ENCODE results near the gene ATE1. TPM values are rescaled to one million over a fixed set of nuclear protein-coding genes. Genes with fewer than 3 reads are reported as not detected.
"Not testable (repeated sequence)": the region's sequence is repeated elsewhere in the genome, so short reads cannot be mapped to it uniquely, and the experiment has no call there.

ATE1 gene
- total RNA-seq, 1 donor from 2014 or later, result 73.3 TPM

DNA sequence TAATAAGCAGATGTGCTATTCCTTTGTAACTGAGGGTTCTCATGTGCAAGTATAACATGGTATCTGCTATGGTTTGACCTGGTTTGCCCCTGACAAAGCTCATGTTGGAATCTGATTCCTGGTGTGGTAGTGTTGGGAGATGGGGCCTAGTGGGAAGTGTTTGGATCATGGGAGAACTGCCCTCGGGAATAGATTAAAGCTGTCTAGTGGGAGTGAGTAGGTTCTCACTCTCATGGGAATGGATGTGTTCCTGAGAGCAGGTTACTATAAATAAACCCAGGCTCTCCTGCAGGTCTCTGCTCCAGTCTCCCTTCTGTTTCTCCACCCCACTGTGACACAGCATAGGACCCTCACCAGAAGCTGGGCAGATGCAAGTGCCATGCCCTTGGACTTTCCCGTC is 97.7 kb downstream of the ATE1 start:
- DNase-seq, result no peak

DNA sequence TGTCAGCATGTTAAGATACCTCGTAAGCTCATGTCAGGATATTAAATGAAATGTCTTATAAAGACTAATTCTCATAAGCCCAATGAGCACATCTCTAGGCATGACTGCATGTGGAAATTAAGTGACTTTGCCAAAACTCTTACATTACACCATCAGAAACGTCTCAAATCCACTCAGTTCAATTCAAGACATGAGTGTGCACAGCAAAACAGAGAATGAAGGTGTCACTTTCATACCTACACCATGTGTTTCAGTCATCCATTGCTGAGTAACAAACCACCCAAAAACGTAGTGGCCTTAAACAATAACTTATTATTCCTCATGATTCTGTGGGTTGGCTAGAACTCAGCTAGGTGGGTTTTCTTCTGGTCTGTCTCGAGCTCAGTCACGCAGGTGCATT is 99.8 kb downstream of the ATE1 start:
- DNase-seq, result no peak

DNA sequence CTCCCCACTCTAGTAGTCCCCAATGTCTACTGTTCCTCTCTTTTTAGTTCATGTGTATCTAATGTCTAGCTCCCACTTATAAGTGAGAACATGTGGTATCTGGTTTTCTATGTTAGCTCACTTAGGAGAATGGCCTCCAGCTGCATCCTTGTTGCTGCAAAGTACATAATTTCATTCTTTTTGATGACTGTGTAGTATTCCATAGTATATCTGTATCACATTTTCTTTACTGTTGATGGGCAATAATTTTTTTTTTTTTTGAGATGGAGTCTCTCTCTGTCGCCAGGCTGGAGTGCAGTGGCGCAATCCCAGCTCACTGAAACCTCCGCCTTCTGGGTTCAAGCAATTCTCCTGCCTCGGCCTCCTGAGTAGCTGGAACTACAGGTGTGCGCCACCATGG is 101.1 kb downstream of the ATE1 start:
- DNase-seq, result not testable (repeated sequence)

DNA sequence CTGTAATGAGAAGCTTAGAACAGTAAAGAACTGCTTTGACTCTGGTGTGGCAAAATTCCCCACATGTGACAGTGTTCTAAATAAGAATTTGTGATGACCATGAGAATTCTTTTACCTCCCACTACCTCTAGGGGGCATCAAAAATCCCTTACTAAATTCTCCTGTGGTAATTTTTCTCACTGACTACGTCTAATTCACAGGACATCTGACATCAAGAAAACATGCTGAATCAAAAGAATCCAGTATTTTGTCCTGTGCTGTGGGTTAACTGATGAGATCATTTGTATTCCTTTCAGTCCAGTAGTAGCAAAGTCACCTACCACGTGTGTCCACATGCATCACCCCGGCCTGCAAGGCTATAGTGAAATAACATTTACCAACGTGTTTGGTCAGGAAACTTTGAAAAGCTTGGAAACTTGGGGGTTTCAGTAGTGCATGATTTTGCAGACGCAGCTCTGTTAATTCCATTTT is 103.8 kb downstream of the ATE1 start:
- no peak for DNase-seq

DNA sequence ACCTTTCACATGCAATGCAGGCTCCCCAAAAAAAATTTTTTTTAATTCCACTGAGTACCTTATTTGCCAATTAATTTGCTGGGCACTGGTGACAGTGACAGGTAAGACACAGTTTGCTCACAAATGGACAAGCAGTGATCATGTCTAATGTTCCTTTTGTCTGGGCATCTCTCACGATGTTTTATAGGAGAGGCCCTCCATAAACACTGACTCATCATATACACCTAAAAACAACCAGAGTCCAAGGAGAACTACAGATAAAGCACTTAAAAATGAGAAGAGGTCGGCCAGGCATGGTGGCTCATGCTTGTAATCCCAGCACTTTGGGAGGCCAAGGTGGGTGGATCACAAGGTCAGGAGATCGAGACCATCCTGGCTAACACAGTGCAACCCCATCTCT is 105.1 kb downstream of the ATE1 start:
- no peak for DNase-seq

DNA sequence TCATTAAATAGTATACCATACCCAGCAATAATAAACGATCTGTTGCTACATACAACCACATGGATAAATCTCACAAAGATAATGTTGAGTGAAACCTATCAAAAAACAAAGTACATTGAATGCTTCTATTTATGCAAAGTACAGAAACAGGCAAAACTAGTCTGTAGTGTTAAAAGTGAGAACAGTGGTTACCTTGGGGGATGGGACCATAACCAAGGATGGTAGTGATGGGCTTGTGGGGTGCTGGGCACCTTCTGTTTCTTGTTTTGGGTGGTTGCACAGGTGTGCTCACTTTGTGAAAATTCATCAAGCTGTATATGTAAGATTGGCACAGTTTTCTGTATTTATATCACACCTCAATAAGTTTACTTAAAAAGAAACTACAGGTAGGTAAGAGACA is 105.7 kb downstream of the ATE1 start:
- DNase-seq, result no peak

DNA sequence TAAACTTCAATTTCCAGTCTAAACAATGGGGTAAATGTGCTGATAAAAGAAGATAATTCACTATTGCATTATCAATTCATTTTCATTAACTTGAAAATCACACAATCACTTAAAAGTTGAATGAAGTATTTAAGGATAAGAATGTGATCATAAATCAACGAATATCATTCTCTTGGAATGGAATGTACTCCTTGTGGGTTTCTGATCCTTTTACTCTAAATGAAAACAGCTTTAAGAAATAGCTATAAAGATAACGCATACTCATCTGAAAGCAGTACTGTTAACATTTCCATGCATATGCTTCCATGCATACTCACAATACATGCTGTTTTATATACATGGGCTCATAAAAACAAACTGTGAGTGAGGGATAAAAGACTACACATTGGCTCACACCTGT is 108.8 kb downstream of the ATE1 start:
- no peak for DNase-seq

DNA sequence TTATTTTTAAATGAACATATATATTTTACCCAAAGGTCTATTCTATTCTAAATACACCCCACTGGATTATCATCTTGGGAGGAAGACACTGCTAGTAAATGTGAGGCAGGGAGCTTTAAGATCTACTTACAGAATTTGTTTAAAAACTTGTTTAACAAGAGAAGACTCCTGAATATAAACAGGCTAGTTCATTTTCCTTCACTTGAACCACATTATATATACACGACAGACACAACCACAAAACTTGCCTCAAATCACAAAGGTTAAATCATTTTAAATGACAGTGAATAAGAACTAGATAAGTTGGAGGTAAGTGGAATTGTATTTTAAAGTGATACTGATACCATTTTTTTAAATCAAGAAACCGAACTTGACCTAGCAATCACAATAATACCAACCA is 109.2 kb downstream of the ATE1 start:
- no peak for DNase-seq

DNA sequence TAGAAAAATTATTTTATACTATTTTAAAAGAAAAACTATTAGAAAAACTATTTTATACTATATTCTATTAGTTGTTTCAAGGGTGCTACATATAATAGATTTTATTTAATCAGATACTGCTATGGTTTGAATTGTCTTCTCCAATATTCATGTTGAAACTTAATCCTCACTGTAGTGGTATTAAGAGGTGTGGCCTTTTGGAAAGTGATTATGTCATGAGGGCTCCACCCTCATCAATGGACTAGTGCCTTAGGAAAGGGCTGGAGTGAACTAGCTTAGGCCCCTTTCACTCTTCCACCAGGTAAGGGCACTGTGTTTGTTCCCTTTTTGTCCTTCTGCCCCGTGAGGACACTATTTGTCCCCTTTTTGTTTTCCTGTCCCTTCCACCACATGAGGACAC is 111.6 kb downstream of the ATE1 start:
- DNase-seq, result no peak

DNA sequence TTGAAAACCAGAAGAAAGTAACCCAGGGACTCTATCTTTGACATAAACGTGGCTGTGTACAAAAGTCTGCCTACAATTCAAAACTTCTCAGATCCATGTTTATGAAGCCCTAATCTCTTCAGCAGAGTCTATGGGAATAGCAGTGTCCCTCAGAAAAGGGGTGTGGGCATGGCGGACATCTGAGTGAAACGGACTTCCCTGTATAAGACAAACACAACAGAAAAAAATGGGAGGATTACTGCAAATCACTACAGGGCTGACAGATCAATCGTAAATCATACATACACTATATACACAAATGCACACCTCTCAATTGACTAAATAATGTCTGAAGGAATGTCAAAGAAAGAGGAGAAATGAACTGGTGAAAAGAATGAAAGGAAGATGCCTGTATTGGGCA is 114.0 kb downstream of the ATE1 start:
- DNase-seq, result no peak

DNA sequence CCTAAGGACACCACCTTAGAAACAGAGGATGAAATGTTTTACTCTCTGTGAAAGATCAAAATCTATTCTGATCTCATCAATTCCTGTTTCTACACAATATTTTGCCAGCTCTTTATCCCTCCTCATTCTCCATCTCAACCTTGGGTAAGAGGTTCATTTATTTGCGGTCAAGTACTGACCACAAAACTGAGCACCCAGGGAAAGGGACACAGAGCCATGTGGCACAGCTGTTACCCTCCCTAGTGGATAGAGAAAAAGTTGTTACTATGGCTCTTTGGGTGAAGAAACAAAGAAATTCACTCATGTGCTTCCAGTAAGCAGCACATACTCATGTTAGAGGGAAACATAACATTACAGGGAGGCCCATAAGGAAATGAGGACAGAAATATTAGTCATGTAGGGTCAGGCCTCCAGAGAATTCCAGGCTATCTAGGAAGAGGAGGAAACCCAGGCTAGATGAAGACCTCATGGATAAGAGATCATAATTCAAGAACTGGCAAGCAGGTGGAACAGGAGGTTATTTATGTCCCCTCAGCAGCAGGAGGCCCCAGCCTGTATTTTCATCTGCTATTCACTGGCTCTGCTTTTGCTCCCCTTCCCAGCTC is 114.5 kb downstream of the ATE1 start:
- DNase-seq, result no peak

DNA sequence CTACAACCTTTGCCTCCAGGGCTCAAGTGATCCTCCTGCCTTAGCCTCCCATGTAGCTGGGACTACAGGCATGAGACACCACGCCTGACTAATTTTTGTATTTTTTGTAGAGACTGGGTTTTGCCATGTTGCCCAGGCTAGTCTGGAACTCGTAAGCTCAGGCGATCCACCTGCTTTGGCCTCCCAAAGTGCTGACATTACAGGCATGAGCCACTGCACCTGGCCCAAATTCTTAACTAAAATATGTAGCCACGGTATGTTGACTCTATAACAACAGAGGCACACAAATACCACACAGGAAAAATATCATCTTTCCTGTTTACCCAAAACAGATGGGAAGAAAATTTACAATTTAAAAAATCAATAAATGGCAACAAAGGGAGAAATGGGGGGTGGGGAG is 115.8 kb downstream of the ATE1 start:
- no peak for DNase-seq

DNA sequence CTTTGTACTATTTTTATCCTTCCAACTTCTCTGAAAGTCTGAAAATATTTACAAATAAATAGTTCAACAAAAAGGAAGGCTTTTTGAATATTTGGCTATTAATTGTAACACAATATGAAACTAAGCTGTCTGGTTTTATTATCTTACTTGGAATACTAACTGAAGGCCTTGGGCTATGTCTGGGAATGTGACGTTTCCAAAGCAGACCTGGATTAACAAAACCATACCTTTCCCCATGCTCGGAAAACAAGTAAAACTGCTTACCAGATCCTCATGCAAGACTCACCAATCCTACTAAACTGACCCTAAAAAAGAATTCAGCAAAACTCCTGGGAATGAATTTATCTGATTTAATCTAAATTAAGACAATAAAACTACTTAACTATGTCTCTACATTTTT is 116.4 kb downstream of the ATE1 start:
- no peak for DNase-seq

DNA sequence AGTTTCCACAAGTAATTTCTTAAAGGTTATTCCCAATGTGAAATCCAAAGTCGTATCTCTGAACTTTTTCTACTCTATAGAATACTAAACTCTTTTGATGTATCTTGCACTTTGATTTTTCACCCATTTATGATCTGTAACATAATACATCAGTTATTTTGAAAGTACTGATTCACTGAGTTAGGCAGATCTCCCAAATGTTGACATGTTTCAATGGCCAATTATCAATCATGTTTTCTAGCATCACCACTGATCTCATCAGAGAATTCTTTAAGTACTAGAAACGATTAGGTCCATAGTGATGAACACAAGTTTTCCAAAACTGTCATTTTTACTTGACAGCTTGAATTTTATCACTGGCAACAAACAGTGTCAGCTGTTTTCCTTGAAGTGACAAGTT is 119.0 kb downstream of the ATE1 start:
- DNase-seq, result no peak

DNA sequence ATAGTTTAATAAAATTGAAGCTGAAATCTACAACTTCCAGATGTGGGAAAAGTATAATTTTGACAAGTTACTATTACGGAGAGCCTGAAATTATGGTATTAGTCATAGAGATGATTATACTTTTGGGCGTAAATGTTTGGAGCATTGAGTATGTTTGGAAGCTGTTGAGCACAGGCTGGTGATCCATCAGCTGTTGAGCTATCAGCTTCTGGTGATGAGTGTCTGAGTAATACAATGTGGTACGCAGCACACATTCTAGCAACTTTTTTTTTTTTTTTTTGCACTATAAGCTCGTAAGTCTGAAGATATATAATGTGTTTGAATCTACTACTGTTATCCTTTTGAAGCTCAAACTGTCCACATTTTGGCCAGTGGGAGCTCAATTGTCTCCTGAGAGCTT is 123.4 kb downstream of the ATE1 start:
- no peak for DNase-seq

DNA sequence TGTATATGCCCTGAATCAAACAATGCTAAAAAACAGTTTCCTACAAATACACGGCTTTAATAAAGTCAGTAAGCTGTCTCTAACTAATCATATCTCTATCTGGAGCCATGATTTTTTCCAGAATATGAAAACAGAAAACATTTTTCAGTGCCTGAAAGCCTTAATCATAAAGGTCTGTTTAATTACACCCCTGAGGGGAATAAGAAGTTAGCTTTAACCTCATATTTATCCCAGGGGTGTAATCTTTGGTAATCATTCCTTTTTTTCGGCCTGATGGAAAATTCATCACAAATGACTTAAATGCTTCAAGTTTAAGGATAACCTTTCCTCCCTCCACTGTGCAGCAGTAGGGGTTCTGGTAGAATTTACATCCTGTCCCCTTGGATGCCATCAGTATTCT is 124.2 kb downstream of the ATE1 start:
- no peak for DNase-seq

DNA sequence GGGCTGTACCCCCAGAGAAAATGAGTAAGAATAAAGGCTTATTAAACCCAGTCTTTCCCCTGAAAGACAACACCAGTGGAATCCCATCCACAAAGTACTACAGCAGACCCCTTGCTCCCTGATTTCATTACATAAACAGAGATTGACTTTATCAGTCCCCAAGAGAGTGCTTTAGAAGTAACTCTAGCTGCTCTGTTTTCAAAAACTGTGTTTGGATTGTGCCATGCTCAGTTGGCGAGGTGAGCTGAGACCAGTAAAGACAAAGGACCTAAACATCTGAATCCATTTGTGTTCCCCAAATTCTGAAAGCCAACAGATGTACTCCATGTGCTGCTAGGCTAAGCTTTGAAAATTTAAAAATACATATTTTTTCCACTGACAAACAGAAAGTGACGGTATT is 127.0 kb downstream of the ATE1 start:
- no peak for DNase-seq

DNA sequence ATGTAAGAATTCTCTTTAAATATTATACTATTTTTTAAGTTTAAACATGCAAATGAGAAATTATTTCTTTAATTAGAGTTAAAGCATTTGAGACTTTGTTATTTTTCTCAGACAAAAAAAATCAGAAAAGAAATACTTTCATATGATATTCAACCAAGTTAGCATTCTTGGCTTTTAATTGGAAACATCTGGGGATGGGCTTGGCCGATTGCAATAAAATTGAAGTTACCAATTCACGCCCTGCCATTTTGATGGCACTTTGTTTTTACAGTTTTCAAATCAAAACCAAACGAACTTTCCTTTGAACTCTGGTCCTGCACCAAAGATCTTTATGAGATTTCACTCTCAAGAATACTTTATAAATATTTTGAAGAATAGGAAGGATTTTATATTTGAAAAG is 127.7 kb downstream of the ATE1 start:
- DNase-seq, result no peak

DNA sequence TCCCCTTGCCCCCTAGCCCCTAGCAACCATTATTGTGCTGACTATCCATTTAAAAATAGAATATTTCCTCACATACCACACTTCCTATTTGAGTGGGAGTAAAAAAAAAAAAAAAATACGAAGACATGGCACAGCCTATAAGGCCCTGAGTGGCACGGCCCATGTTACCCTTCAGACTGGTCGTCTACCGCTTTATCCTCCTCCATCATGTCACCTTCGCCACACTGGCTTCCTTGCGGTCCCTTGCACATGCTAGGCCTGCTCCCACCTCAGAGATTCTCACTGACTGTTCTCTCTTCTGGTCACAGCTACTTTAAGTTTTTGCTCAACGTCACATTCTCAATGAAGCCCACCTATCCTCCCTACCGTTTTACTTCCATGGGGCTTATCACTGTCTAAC is 130.3 kb downstream of the ATE1 start:
- no peak for DNase-seq

DNA sequence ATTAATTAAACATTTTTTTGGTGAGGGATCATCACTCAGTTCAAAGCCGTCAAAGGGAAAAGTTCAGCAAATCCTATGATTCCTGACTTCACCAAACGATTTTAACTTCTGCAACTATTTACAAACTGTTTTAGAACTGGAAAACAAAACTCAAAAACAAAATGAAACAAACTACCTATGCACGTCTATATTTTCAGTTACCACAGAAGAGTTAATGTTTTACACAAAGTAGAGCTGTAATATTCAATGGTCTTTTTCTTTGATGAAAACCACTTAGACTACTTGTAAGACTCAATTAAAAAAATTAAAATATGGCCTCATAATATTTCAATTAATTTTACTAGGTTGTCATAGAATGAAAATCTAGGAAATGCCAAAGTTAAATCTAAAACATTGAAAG is 131.5 kb downstream of the ATE1 start:
- DNase-seq, result no peak

DNA sequence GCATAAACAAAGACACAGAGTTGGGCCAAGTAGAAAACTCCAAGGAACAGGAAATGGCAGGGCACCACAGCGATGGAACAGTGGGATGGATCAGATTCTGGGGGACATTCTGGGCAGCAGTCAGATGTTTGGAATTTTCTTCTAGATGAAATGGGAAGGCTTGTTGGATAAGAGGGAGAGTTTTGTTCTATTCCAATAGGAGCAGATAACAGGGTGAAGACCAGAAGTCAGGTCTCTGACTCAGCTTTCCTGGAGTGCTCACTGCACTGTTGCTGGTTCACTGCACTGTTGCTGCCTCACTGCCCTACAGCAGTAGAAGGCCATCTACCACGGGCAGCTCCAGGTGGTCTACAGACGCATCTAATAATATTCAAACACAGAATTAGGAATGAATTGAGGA is 135.6 kb downstream of the ATE1 start:
- DNase-seq, result no peak

DNA sequence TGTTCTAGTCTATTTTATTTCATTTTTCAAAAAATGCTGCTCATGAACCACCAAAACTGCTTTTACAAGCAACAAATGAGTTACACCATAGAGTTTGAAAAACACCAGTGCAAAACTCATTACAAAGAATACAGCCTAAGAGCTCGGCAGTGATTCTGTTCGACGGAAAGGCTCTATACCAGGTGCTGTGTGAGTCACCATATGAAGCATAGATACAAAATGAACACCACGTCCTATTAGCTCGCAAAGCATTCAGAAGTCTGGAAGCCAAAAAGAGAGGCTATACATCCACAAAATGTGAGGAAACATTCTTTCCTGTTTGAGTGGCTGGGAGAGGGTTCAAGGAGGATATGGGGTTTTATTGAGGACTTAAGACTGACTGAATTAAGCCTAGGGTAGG is 136.1 kb downstream of the ATE1 start:
- DNase-seq, result no peak

DNA sequence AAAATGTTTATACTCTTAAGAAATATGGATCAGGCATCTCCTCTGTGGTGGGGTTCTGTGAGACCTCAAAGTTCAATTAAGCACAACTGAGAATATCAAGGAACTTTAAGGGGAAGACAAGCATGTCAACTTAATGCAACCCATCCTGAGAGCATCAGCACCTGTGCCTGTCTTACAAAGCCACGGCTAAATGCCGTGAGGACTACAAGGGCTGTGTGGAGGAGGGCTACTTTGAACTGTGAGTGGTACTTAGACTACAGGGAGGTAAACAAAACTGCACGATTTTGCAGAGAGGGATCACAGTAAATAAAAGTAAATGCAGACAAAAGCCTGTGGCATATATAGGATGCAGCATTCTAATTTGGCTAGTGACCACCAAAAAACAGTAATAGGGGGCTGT is 139.1 kb downstream of the ATE1 start:
- no peak for DNase-seq

DNA sequence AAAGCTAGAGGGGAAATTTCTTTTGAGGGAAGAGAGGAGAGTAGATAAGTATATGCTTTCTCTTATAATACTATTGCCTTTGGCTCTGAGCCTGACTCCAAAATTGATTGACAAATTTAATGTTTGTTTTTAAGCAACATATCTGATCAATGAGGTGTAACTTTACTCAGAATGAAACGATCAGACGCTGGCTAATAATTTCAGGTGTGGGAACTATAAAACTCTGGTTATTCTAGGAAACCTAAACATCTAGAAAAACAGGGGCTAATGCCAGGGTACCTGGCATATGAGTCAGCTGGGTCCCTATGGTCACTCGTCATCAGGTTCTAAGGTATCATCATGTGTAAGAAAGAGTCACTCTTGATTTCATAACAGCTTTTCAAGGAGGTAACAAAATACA is 139.7 kb downstream of the ATE1 start:
- DNase-seq, result no peak

DNA sequence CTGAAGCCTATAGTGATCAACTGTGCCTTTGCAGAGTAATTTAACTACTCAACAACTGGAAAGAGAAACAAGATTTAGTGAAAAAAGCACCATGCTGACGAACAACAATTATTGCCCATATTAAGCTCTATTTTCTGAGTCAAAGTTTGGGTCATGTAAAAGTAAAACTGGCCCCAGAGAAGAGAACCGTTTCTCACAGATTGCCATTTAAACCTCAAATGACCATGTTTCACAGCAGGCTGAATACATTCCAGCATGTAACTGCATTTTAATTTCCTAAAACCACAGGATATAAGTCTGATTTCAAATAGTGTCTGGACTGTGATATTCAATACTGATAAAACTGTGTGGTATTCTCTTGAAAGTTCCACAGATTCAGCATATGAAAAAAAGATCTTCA is 140.7 kb downstream of the ATE1 start:
- DNase-seq, result no peak

Data from occipital lobe (tissue), 2 donors.